GM19324 (cell line): ENCODE data around the gene KIRREL3.

Experiments used
- ATAC-seq: cut with Tn5 transposase; IDR thresholded peaks from one replicate; pipeline ENCODE4 v1.9.1; 2021; ENCODE audit warnings: mild to moderate bottlenecking, moderate library complexity; ENCODE audit not compliant: unreplicated experiment, low FRiP score

The KIRREL3 gene

GRCh38 chr11:126655807-126656128, 344.8 kb downstream of the KIRREL3 start:
- no peak for ATAC-seq

- ATAC-seq: no peak
Observed at GRCh38 chr11:126654886-126655806, 345.4 kb downstream of the KIRREL3 start.

- ATAC-seq: no peak
Observed at GRCh38 chr11:126653040-126653439, 347.5 kb downstream of the KIRREL3 start.

- no peak for ATAC-seq
Observed at GRCh38 chr11:126647735-126648134, 352.8 kb downstream of the KIRREL3 start.

- ATAC-seq: no peak
Observed at GRCh38 chr11:126646701-126647557, 353.6 kb downstream of the KIRREL3 start.

GRCh38 chr11:126645186-126645585, 355.4 kb downstream of the KIRREL3 start:
- no peak for ATAC-seq

- no peak for ATAC-seq
Observed at GRCh38 chr11:126640186-126640585, 360.4 kb downstream of the KIRREL3 start.

- ATAC-seq: no peak
Observed at GRCh38 chr11:126639692-126640091, 360.9 kb downstream of the KIRREL3 start.

- no peak for ATAC-seq
Observed at GRCh38 chr11:126638648-126639047, 361.9 kb downstream of the KIRREL3 start.

GRCh38 chr11:126637795-126638175, 362.8 kb downstream of the KIRREL3 start:
- no peak for ATAC-seq

GRCh38 chr11:126636911-126637794, 363.4 kb downstream of the KIRREL3 start:
- no peak for ATAC-seq

GRCh38 chr11:126635511-126635910, 365.1 kb downstream of the KIRREL3 start:
- ATAC-seq: no peak

- no peak for ATAC-seq
Observed at GRCh38 chr11:126634963-126635362, 365.6 kb downstream of the KIRREL3 start.

- no peak for ATAC-seq
Observed at GRCh38 chr11:126633330-126633729, 367.2 kb downstream of the KIRREL3 start.

- ATAC-seq: no peak
Observed at GRCh38 chr11:126630893-126631798, 369.4 kb downstream of the KIRREL3 start.

- ATAC-seq: no peak
Observed at GRCh38 chr11:126630488-126630887, 370.1 kb downstream of the KIRREL3 start.

- no peak for ATAC-seq
Observed at GRCh38 chr11:126628790-126629621, 371.6 kb downstream of the KIRREL3 start.

GRCh38 chr11:126628450-126628789, 372.1 kb downstream of the KIRREL3 start:
- ATAC-seq: no peak

- no peak for ATAC-seq
Observed at GRCh38 chr11:126627421-126627820, 373.1 kb downstream of the KIRREL3 start.
